Thoracic aorta (tissue), 2 donors: ENCODE data around the gene KRT80. TPM values are rescaled to one million over a fixed set of nuclear protein-coding genes. Genes with fewer than 3 reads are reported as not detected.

Experiments used
- ATAC-seq: fragments of 150-250 bp; one replicate; pipeline ENCODE4 v1.8.0; 2017; ENCODE audit warnings: low read depth; ENCODE audit not compliant: insufficient number of reproducible peaks, low FRiP score
- DNase-seq: peaks from one replicate; pipeline ENCODE4 v3.0.0-alpha.2; 2020; ENCODE audit warnings: low spot score
- H3K27ac ChIP-seq, 2 donors: fragments of 200-600 bp; sonication (generic); 1 replicate in 1 of 2; 2 replicates in 1 of 2; pipeline ENCODE4 v1.5.1; 2016; ENCODE audit warnings: mild to moderate bottlenecking in 2 of 2, moderate library complexity in 2 of 2
- H3K27me3 ChIP-seq: fragments of 200-600 bp; sonication (generic); replicated peaks from 2 replicates; pipeline ENCODE4 v1.6.0; 2016; ENCODE audit warnings: mild to moderate bottlenecking; ENCODE audit not compliant: insufficient read depth
- H3K36me3 ChIP-seq: fragments of 200-600 bp; sonication (generic); one replicate; pipeline ENCODE4 v1.5.1; 2016
- H3K4me1 ChIP-seq, 2 donors: fragments of 200-600 bp; sonication (generic); 1 replicate in 1 of 2; 2 replicates in 1 of 2; pipeline versions ENCODE4 v1.5.1 to v1.6.0; 2016; ENCODE audit warnings: low read depth in 2 of 2, mild to moderate bottlenecking in 1 of 2; ENCODE audit not compliant: control insufficient read depth in 1 of 2
- H3K4me3 ChIP-seq: fragments of 200-600 bp; sonication (generic); 2 replicates; pipeline ENCODE4 v1.5.1; 2016; ENCODE audit warnings: mild to moderate bottlenecking
- H3K9me3 ChIP-seq: fragments of 200-600 bp; sonication (generic); 2 replicates; pipeline ENCODE4 v1.5.1; 2016
- total RNA-seq, 2 donors: library from RNA; depleted of rRNA; stranded (reverse); fragments of >200 nt; gene quantifications; one replicate each; pipeline versions ENCODE4 v1.1.0 to v1.2.3, GENCODE V29; 2016
- TF ChIP-seq, protein P1 (sequence below): fragments of 200-600 bp; sonication (generic); IDR thresholded peaks from one replicate; pipeline ENCODE4 v1.5.1; 2019; ENCODE audit warnings: antibody characterized with exemption

KRT80 gene
- total RNA-seq, 2 donors from 2014 or later = 0.21 to 0.41 TPM

DNA sequence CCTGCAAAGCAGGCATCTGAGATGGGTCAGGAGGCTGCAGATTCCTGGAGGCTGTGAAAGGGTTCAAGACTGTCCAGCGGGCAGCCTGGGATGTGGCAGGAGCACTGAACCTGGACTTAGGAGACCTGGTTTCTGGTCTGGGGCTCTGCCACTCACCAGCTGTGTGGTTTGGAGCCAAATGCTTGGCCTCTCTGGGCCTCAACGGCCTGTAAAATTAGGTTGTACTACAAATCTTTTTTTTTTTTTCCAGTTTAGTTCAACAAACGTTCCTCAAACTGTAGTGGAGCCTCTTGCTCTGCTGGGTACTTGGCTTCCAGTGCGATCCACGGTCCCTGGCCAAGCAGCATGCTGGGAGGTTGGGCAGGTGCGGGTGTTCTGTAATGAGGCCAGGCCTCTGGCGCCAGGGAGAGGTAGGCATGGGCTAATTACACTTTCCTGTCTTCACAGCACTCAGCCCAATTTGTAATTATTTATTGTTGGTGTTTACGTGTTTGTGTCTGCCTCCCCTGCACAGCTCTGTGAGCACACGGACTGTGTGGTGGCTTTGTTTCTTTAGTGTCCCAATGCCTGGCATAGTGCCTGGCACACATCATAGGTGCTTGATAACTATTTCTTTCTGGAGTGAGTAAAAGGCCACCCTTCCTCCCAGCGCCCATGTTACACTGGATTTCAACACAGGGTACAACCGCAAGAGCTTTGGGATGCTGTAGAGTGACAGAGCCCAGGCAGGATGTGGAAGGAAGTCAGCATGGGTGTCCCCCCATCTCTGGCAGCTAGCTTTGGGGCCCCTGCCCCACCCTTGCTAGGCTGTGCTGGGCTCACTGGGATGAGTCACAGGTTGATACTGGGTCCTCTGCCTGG is 5.8 kb upstream of the KRT80 start:
- H3K27ac ChIP-seq = peak overlapping the region in 1 of 2 donors; percentile 32
- ATAC-seq (no peak), DNase-seq (no peak)

DNA sequence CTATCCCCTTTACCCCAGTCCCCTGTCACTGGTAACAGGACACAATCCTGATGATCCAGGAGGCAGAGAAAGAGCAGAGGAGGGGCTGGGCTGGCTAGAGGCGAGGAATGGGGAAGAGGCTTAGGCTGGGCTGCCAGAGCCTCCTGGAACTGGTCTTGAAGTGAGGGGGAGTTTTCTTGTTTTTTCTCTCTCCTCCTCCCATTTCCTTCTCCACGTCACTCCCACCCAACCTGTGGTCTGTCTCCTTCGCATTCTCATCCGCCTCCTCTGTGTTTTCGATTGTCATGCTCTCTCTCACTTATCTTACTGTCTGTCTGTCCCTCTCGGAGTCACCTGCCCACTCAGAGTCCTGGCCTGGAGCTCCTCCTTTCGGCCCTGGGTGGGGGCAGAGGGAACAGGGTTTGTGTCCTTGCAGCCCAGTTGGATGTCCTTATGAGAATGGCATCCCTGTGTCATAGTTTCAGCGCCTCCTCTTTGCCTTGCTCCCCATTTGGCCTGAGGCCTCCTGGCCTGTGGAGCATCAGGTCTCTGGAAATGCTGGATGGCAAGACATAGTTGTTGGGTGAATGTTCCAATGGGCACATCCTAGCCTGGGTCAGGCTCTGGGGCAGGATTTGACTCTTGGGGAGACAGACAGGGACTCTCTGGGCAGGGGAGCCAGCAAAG is 3.4 kb upstream of the KRT80 start:
- H3K36me3 ChIP-seq = no peaks in the 10 kb centered on the region
- no peak overlapping the region for H3K4me3 ChIP-seq
- no peaks in the 10 kb centered on the region for H3K9me3 ChIP-seq
- DNase-seq (no peak), ATAC-seq (no peak)
- H3K27ac ChIP-seq = no peak overlapping the region
- H3K4me1 ChIP-seq = peaks cover 34 to 51% of the 10 kb centered on the region in 2 donors
- TF ChIP-seq, protein P1, sequence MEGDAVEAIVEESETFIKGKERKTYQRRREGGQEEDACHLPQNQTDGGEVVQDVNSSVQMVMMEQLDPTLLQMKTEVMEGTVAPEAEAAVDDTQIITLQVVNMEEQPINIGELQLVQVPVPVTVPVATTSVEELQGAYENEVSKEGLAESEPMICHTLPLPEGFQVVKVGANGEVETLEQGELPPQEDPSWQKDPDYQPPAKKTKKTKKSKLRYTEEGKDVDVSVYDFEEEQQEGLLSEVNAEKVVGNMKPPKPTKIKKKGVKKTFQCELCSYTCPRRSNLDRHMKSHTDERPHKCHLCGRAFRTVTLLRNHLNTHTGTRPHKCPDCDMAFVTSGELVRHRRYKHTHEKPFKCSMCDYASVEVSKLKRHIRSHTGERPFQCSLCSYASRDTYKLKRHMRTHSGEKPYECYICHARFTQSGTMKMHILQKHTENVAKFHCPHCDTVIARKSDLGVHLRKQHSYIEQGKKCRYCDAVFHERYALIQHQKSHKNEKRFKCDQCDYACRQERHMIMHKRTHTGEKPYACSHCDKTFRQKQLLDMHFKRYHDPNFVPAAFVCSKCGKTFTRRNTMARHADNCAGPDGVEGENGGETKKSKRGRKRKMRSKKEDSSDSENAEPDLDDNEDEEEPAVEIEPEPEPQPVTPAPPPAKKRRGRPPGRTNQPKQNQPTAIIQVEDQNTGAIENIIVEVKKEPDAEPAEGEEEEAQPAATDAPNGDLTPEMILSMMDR = no peak
- H3K27me3 ChIP-seq = no peaks in the 10 kb centered on the region

More for the DNA sequence above, 5.8 kb upstream of the KRT80 start:
- H3K9me3 ChIP-seq = no peaks in the 10 kb centered on the region
- peaks cover 22 to 38% of the 10 kb centered on the region in 2 donors for H3K4me1 ChIP-seq
- no peaks in the 10 kb centered on the region for H3K36me3 ChIP-seq
- no peak overlapping the region for H3K4me3 ChIP-seq
- TF ChIP-seq, protein P1 = no peak
- no peaks in the 10 kb centered on the region for H3K27me3 ChIP-seq

DNA sequence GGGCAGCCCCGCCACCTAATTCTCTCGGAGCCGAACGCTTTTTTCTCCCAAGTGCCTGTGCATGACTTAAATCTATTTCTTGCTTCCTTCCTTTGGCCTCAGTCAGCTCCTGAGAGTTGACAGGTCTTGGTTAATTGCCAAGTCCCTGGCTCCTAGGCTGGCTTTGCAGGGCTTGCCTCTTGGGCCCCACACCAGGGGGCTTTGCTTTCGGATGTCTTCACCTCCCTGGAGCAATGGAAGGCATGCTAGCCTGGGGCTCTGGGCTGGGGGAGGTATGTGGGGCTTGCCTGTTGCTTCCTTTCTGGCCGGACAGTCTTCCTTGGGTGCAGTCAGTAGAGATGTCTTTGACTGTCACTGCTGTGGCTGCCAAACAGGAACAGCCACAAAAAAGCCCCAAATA is 2.2 kb upstream of the KRT80 start:
- Histone ChIP-seq H3K4me1 (peaks cover 41 to 61% of the 10 kb centered on the region in 2 donors), H3K4me3 (no peak overlapping the region), H3K27ac (peak overlapping the region in 1 of 2 donors; percentile 22), H3K27me3 (no peaks in the 10 kb centered on the region), H3K36me3 (no peaks in the 10 kb centered on the region), H3K9me3 (no peaks in the 10 kb centered on the region)
- DNase-seq (no peak), ATAC-seq (no peak)
- TF ChIP-seq, protein P1 = no peak

DNA sequence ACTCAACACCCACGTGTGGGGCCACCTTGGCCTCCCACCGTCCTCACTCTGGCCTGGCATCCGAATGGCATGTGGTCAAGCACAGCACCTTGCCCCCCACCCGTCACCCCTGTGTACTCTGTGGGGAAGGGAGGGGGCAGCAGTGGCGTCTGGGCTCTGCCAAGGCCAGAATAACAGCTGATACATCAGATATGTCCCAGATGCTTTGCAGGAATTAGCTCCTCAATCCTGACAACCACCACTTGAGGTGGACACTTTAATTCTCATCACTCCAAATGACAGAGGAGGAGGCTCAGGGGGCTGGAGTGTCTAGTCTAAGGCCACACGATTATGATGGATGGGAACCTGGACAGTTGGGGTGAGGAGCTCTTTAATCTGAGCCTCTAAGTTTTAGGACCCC is 1.7 kb upstream of the KRT80 start:
- Histone ChIP-seq H3K9me3 (no peaks in the 10 kb centered on the region), H3K36me3 (no peaks in the 10 kb centered on the region), H3K4me3 (no peak overlapping the region), H3K27ac (peak overlapping the region in 1 of 2 donors; percentile 22), H3K4me1 (peaks cover 41 to 56% of the 10 kb centered on the region in 2 donors), H3K27me3 (no peaks in the 10 kb centered on the region)
- TF ChIP-seq, protein P1 = no peak
- ATAC-seq (no peak), DNase-seq (no peak)
